ENCODE results near the gene CTTNBP2.
"Not testable (repeated sequence)": the region's sequence is repeated elsewhere in the genome, so short reads cannot be mapped to it uniquely, and the experiment has no call there.

CTTNBP2 gene

DNA sequence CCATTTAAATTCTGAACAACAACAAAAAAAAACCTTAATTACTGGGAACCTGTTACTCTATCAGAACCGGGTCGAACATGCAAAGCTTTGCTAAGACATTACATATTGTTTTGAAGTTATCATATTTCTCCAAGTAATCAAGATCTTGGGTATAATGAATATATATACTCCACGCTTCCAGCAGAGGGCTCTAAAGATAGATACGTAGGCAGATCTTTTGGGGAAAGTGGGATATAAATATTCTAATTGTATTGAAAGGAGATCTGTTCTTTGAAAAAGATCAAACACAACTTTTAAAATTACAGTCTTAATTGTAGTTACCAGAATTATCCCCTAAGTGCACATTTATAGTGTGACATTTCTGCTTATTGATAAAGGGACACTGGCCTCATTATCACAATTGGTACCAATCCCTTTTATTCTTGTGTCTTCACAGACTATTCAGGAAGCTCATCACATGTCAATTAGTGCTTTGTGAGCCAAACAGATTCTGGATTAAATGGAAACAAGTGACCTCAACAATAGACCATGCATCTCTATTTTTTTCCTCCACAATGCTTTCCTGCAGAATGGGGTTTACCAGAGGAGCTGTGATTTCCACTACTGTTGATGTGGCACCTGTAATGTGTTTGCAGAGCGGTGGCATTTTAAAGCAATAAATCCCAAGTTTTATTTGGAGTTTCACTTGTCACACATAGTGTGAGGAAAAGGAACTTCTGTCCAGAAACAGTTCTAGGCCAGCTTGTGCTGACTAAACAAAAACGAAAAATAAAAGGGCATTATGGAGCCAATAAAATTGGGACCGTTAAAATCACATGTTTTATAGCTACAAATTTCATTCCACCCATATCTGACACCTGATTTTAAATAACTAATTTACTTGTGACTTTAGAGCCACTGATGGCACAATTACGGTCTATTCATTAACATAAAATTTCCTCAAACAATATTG is 122.4 kb downstream of the CTTNBP2 start:
- peak; percentile 23 for DNase-seq (ENCODE audit: low read depth)

DNA sequence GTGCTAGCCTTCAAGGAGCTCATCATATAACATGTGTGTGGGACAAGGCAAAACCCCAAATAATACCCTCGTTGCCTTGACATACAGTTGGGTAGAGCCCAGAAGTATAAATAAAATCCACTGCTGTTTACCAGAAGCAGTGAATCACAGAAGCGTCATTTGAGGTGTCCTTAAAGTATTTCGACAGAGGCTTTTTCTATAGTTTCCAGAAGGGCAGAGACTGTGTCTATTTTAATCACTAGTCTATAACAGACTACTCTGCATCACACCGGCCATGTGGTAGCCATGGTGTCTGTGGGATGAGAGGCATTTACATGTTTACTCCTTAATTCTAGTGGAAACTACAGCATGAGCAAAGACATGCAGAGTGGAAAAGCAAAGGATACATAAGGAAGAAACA is 131.3 kb downstream of the CTTNBP2 start:
- no peak for DNase-seq (ENCODE audit: low read depth)

DNA sequence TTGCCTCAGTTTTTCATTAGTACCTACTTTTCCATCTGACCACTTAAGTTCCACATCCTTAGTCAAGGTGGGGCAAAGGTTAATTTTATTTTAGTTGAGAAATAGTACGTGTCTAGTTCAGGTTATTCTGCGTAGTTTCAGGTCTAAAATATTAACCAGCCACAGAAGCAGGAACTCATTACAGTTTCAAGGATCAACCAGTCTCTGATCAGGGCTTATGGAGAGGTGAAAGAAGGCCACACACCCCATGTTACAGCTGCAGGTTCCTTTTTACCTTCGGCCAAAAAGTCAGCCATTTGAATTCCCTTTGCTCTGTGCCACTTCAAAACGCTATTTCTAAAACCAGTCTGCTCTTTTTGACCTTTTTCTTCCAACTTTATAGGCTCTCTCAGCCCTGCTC is 134.2 kb downstream of the CTTNBP2 start:
- DNase-seq (ENCODE audit: low read depth), result no peak

DNA sequence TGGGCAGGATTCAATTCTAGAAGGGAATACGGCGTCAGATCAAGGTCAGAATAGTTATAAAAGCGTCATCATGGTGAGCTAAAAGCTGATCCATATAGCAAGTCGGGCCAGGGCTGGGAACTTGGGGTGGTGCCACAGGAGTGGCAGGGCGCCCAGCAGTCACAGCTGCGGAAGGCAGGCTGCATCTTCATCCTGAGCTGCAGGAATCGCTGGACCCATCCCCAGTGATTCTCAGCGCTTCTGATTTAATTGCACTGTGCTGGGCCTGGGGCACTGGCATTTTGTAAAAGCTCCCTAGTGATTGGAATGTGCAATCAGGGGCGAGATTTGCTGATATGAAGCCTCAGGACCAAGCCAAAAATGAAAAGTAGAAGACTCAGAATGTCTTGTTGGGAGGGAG is 135.3 kb downstream of the CTTNBP2 start:
- no peak for DNase-seq (ENCODE audit: low read depth)

DNA sequence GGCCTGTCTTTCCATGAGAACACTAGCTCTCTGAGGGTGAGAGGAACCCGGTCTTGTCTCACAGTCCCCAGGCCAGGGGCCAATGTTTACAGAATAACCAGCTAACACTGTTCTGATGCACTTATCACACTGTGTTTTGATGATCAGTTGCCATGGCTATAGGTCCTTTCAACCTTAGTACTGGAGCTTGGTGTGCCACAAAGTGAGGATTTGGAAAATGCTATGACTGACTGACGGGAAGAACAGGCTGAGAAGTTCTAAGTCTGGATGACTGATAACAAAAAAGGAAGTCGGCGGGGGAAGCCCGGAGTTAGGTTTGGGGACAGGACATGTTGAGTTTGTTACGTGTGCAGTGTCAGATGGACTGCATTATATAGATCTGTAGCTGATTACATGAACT is 141.8 kb downstream of the CTTNBP2 start:
- DNase-seq (ENCODE audit: low read depth), result no peak

- no peak for DNase-seq (ENCODE audit: low read depth)
Measured at GRCh38 chr7:117730390-117730789, 142.9 kb downstream of the CTTNBP2 start.

- DNase-seq (ENCODE audit: low read depth), result no peak
Measured at GRCh38 chr7:117728890-117729624, 144.2 kb downstream of the CTTNBP2 start.

GRCh38 chr7:117724898-117725297 is 148.3 kb downstream of the CTTNBP2 start:
- no peak for DNase-seq (ENCODE audit: low read depth)

DNA sequence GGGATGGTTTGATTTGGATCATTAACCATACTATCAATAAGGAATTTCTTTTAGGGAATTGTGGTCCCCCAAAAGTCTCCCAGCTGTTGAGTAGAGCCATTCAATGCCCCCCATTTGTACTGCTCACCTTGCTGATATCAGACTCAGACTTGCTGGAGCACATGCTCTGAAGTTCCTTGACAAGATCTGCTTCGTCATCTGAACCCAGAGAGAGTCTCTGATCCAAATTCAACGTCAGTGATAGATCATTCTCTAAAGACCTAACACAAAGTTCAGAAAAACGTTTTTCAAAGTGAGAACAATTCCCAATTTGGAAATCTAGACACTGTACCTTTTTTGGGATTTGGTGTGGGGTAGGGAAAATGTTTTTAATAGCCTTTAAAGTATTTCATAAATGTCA is 153.9 kb downstream of the CTTNBP2 start:
- DNase-seq (ENCODE audit: low read depth), result no peak

GRCh38 chr7:117718116-117718835 is 155.0 kb downstream of the CTTNBP2 start:
- no peak for DNase-seq (ENCODE audit: low read depth)

GRCh38 chr7:117717357-117717756 is 155.9 kb downstream of the CTTNBP2 start:
- DNase-seq (ENCODE audit: low read depth), result no peak

DNA sequence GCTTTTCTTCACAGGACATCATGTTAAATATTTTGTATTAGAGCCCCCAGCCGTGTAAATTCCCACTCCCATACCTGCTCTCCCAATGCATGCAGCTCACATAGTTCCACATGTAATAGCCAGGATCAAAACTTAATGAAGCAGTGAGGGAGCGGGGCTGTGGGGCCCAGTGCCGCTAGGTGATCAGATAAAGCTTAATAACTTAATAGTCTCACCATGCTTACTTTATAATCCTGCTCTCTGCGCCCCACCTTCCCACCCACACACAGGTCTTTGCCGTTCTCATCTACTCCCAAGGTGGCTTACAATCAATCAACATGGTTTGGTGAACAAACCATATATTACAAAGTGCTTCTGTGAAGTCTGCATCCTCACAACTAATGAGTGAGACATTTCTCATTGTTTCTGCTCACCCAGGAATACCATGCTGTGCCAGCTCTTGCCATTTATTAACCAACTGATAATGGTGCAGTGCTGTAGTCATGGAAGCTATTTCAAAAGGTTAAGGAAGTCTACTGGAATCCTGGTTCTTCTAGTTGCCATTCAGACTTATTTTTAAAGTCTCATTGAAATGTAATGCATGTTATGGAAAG is 156.4 kb downstream of the CTTNBP2 start:
- no peak for DNase-seq (ENCODE audit: low read depth)

DNA sequence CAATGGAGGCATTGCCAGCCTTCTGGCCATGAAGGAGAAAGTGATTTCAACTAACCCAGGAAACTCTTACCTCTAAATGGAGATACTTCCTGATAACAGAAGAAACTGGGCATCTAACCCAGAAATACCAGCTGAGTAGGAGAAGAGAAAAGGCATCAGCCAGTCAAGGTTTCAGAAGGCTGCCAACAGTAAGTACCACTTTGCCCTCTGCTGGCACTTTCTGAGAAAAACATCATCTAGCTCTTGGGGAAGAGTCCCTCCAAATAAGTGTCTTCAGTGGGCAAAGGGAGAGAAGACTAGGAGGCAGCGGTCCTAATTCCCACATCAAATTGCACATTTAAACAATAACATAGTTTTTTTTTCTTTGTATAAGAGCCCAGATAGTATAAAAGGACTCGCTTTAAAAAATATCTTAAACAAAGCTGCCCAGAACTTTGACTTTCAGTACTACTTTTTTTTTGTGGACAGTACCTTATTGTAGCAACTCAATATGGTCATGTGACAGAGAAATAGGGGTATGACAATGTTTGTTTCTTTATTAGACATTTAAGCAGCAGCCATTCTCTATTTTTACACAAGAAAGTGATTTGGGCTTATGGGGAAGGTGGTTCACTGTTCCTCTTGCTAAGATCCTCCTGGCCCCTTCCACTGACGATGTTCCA is 157.3 kb downstream of the CTTNBP2 start:
- DNase-seq (ENCODE audit: low read depth), result peak; percentile 54

DNA sequence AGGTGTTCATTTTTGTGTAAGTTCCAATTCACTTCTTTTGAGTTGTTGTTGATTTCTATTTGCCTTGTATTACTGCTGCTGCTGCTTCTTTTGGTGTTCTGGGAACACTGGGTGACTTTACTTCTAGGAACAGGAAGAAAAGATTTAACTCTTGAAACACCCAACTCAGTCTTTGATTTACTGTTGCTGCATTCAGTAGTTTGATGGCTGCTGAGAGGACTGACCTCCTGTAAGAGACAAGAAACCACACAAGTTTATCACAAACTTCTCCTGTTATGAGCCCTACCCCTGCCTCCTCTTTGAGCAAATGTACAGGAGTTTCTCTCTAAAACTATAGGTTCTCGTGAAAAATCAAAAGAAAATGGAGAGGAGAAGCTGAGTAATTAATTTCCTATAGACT is 161.7 kb downstream of the CTTNBP2 start:
- DNase-seq (ENCODE audit: low read depth), result no peak

- not testable (repeated sequence) for DNase-seq (ENCODE audit: low read depth)
Measured at GRCh38 chr7:117708173-117708572, 165.1 kb downstream of the CTTNBP2 start.

DNA sequence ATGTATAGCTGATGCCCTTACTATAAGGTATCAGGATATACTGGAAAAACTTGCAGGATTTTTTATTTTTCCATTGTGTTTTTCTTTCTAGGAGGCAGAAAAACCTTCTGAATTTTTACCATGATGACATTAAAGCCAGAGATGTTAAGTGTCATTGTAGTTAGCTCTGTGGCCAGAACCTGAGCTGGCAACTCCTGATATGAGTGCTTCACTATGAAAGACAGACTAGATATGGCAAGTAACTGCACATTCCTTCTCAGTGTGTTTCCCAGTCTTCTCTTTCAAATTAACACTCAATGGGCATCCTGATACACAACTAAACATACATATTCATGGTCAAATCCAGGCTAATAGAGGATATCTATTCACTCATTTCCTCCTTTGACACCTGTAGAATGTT is 166.2 kb downstream of the CTTNBP2 start:
- no peak for DNase-seq (ENCODE audit: low read depth)

DNA sequence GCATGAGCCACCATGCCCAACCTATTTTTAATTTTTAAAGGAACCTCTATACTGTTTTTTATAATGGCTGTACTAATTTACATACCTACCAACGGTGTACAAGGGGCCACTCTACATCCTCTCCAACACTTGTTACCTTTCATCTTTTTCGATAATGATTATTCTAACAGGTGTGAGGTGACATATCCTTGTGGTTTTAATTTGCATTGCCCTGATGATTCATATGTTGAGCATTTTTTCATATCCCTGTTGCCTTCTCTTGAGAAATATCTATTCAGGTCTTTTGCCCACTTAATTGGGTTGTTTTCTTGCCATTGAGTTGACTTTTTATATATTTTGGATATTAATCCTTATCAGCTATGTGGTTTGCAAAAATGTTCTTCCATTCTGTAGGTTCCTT is 167.0 kb downstream of the CTTNBP2 start:
- no peak for DNase-seq (ENCODE audit: low read depth)

DNA sequence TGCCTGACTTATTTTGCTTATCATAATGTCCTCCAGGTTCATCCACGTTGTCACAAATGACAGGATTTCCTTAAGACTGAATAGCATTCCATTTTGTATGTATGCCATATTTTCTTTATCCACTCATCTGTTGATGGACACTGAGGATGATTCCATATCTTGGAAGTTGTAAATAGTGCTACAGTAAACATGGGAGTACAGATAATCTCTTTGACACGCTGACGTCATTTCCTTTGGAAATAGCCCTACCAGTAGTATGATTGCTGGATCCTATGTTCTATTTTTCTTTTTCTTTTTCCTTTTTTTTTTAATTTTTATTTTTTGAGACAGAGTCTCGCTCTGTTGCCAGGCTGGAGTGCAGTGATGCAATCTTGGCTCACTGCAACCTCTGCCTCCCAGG is 167.6 kb downstream of the CTTNBP2 start:
- no peak for DNase-seq (ENCODE audit: low read depth)

DNA sequence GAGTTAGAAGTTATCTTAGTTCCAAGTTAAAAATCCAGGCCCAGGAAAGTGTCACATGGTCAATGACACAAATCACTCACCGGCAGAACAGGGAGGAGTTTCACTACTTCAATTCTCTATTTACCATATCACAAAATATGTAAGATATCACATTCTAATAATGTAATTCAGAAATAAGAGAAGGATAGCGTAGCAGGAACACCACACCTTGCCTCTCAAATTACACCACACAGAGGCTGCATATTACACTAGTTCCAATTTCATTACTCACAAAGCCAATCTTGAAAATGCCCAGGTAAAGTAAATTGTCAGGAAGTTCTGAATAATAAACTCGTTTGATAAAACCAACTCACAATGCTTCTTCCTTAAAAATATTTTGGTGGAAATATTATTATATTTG is 169.2 kb downstream of the CTTNBP2 start:
- DNase-seq (ENCODE audit: low read depth), result no peak

- DNase-seq (ENCODE audit: low read depth), result no peak
Measured at GRCh38 chr7:117698018-117698417, 175.2 kb downstream of the CTTNBP2 start.

GRCh38 chr7:117692338-117692737 is 180.9 kb downstream of the CTTNBP2 start:
- DNase-seq (ENCODE audit: low read depth), result no peak

DNA sequence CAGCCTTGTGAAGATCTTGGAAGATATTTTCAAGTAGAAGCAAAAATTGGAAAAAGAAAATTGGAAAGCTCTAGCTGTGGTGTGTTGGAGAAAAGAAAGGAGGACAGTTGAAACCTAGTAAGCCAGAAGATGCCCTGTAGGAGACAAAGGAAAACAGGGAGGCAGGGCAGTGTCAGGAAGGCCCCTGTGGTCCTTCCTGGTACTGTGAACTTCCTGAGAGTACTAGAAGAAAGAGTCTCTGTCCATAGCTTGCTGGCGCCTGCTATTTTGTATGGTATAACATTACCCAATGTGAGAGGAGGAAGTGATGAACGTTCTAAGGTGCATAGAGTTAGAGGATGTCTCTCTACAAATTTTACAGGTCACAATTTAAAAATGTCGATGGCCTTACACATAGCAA is 183.1 kb downstream of the CTTNBP2 start:
- no peak for DNase-seq (ENCODE audit: low read depth)
